ENCODE data around the gene ISYNA1. TPM values are rescaled to one million over a fixed set of nuclear protein-coding genes. Genes with fewer than 3 reads are reported as not detected.

ISYNA1 gene
- total RNA-seq, 6 donors from 2014 or later, result 14.5 to 55.5 (median 20.0) TPM

- no peak for ATAC-seq (ENCODE audit: low FRiP score in 2 of 2)
- no peak for TF ChIP-seq CTCF (IDR thresholded peaks at IDR 0.05)
- TF ChIP-seq POLR2AphosphoS5 (IDR thresholded peaks at IDR 0.05), result no peak
- WGBS, 2 donors, result 64 to 70% methylated on average over 7 to 14 of the region's 14 CpGs
- Histone ChIP-seq H3K4me1 (peaks cover 15 to 50% (median 36%) of the 10 kb centered on the region in 4 donors), H3K36me3 (no peaks in the 10 kb centered on the region), H3K4me3 (peak overlapping the region; percentile 24 to 52 (median 42)), H3K27ac (peak overlapping the region; percentile 11 to 73 (median 49)), H3K9me3 (no peaks in the 10 kb centered on the region), H3K27me3 (no peaks in the 10 kb centered on the region)
- DNase-seq, result peak; percentile 54 to 81
Measured at GRCh38 chr19:18386543-18387271, 51.2 kb downstream of the ISYNA1 start.

GRCh38 chr19:18385675-18386542 is 52.0 kb downstream of the ISYNA1 start, which contains the start of gene GDF15:
TSS of gene GDF15 (plus strand) at chr19:18386158. CDS start at chr19:18386190, 32 bp downstream.
- Histone ChIP-seq H3K4me3 (peak within 1 kb of the TSS; percentile 24 to 52 (median 42)), H3K36me3 (no peaks in the 10 kb centered on the region), H3K27me3 (no peaks in the 10 kb centered on the region), H3K27ac (peak within 1 kb of the TSS; percentile 11 to 73 (median 49)), H3K9me3 (no peaks in the 10 kb centered on the region), H3K4me1 (peaks cover 18 to 50% (median 38%) of the 10 kb centered on the region in 4 donors)
- 41% methylated on average over 22 to 26 of the region's 33 CpGs for WGBS, 2 donors
- ATAC-seq (ENCODE audit: low FRiP score in 2 of 2) (peak; percentile 86 to 88), DNase-seq (peak; percentile 90 to 92)
- peak in 3 of 4 donors; percentile 40 to 89 (median 48) for TF ChIP-seq POLR2A (IDR thresholded peaks at IDR 0.05)
- TF ChIP-seq POLR2AphosphoS5 (IDR thresholded peaks at IDR 0.05), result peak; percentile 47 to 91
- TF ChIP-seq EP300 (IDR thresholded peaks at IDR 0.05), result peak in 1 of 4 donors; percentile 5
- TF ChIP-seq CTCF (IDR thresholded peaks at IDR 0.05), result peak; percentile 51 to 74 (median 62)

GRCh38 chr19:18385359-18385674 is 52.6 kb downstream of the ISYNA1 start:
- Histone ChIP-seq H3K36me3 (no peaks in the 10 kb centered on the region), H3K4me1 (peaks cover 24 to 55% (median 44%) of the 10 kb centered on the region in 4 donors), H3K9me3 (no peaks in the 10 kb centered on the region), H3K27me3 (no peaks in the 10 kb centered on the region), H3K27ac (peak overlapping the region in 3 of 4 donors; percentile 11 to 73 (median 54)), H3K4me3 (no peak overlapping the region)
- TF ChIP-seq CTCF (IDR thresholded peaks at IDR 0.05) (no peak), POLR2A (IDR thresholded peaks at IDR 0.05) (no peak), EP300 (IDR thresholded peaks at IDR 0.05) (no peak)
- WGBS, 2 donors, result 83 to 90% methylated on average over 3 of the region's 3 CpGs
- DNase-seq (no peak), ATAC-seq (ENCODE audit: low FRiP score in 2 of 2) (no peak)

GRCh38 chr19:18384775-18385174 is 53.2 kb downstream of the ISYNA1 start:
- Histone ChIP-seq H3K9me3 (no peaks in the 10 kb centered on the region), H3K4me1 (peaks cover 29 to 61% (median 50%) of the 10 kb centered on the region in 4 donors), H3K36me3 (no peaks in the 10 kb centered on the region), H3K4me3 (no peak overlapping the region), H3K27me3 (no peaks in the 10 kb centered on the region), H3K27ac (peak overlapping the region in 1 of 4 donors; percentile 73)
- DNase-seq (no peak), ATAC-seq (ENCODE audit: low FRiP score in 2 of 2) (no peak)
- no peak for TF ChIP-seq EP300 (IDR thresholded peaks at IDR 0.05)
- WGBS, 2 donors, result 57 to 69% methylated on average over 7 of the region's 7 CpGs

Small RNA genes within 50 kb of the gene (small RNA-seq; reads per million reads assigned to genes)
- 0 reads per million in 4 donors for gene MIR3189

Other genes starting within 250 kb of the ISYNA1 start
- gene MPV17L2, start 244.9 kb downstream of the ISYNA1 start, total RNA-seq, result 10 to 100 TPM; 10.7 to 18.8 (median 13.3) TPM
- gene RAB3A, start 234.1 kb downstream of the ISYNA1 start, total RNA-seq, result 1 to 10 TPM in 5 of 6 donors, under 1 TPM in 1; 0.46 to 5.0 (median 3.4) TPM
- gene PDE4C, start 211.7 kb downstream of the ISYNA1 start, total RNA-seq, result 100 to 1,000 TPM in 1 of 6 donors, 10 to 100 TPM in 4, 1 to 10 TPM in 1; 6.4 to 479 (median 21.0) TPM
- gene IQCN, start 163.7 kb downstream of the ISYNA1 start, total RNA-seq, result 10 to 100 TPM in 3 of 6 donors, 1 to 10 TPM in 3; 6.3 to 58.7 (median 11.7) TPM
- gene JUND, start 156.5 kb downstream of the ISYNA1 start, total RNA-seq, result 1,000 to 10,000 TPM in 1 of 6 donors, 100 to 1,000 TPM in 5; 281 to 1,101 (median 639) TPM
- 100 to 1,000 TPM in 4 of 6 donors, 10 to 100 TPM in 2; 39.8 to 147 (median 107) TPM for gene LSM4, start 115.1 kb downstream of the ISYNA1 start, total RNA-seq
- gene PGPEP1, start 97.5 kb downstream of the ISYNA1 start, total RNA-seq, result 10 to 100 TPM; 15.5 to 42.8 (median 28.1) TPM
- gene GDF15, start 52.0 kb downstream of the ISYNA1 start, total RNA-seq, result 100 to 1,000 TPM in 2 of 6 donors, 10 to 100 TPM in 4; 42.5 to 126 (median 68.7) TPM
- gene LRRC25, start 40.5 kb downstream of the ISYNA1 start, total RNA-seq, result 10 to 100 TPM in 4 of 6 donors, 1 to 10 TPM in 2; 4.0 to 49.4 (median 24.0) TPM
- gene SSBP4, start 18.7 kb downstream of the ISYNA1 start, total RNA-seq, result 100 to 1,000 TPM in 1 of 6 donors, 10 to 100 TPM in 5; 52.0 to 157 (median 84.1) TPM
- 10 to 100 TPM; 19.8 to 66.0 (median 22.4) TPM for gene ELL, start 83.9 kb upstream of the ISYNA1 start, total RNA-seq
- gene FKBP8, start 105.4 kb upstream of the ISYNA1 start, total RNA-seq, result 100 to 1,000 TPM; 242 to 450 (median 284) TPM
- gene KXD1, start 119.7 kb upstream of the ISYNA1 start, total RNA-seq, result 100 to 1,000 TPM in 3 of 6 donors, 10 to 100 TPM in 3; 69.6 to 333 (median 103) TPM
- 100 to 1,000 TPM; 127 to 988 (median 458) TPM for gene UBA52, start 133.7 kb upstream of the ISYNA1 start, total RNA-seq
- gene REX1BD, start 150.7 kb upstream of the ISYNA1 start, total RNA-seq, result 100 to 1,000 TPM in 1 of 6 donors, 10 to 100 TPM in 5; 83.6 to 114 (median 91.6) TPM
- 10 to 100 TPM; 15.0 to 54.8 (median 20.0) TPM for gene CRLF1, start 168.7 kb upstream of the ISYNA1 start, total RNA-seq
- gene TMEM59L, start 174.7 kb upstream of the ISYNA1 start, total RNA-seq, result 1 to 10 TPM in 2 of 6 donors, under 1 TPM in 2, not detected in 2; 0.30 to 2.8 (median 1.0) TPM
- gene KLHL26, start 198.9 kb upstream of the ISYNA1 start, total RNA-seq, result 10 to 100 TPM in 4 of 6 donors, 1 to 10 TPM in 2; 8.1 to 16.1 (median 12.1) TPM
- gene CRTC1, start 245.5 kb upstream of the ISYNA1 start, total RNA-seq, result 10 to 100 TPM in 4 of 6 donors, 1 to 10 TPM in 2; 5.9 to 27.2 (median 15.6) TPM